Measurements from ENCODE around the gene SP6. TPM values are rescaled to one million over a fixed set of nuclear protein-coding genes. Genes with fewer than 3 reads are reported as not detected.

The SP6 gene
- total RNA-seq, 1 experiment from 2014 or later, result 3.3 TPM

DNA sequence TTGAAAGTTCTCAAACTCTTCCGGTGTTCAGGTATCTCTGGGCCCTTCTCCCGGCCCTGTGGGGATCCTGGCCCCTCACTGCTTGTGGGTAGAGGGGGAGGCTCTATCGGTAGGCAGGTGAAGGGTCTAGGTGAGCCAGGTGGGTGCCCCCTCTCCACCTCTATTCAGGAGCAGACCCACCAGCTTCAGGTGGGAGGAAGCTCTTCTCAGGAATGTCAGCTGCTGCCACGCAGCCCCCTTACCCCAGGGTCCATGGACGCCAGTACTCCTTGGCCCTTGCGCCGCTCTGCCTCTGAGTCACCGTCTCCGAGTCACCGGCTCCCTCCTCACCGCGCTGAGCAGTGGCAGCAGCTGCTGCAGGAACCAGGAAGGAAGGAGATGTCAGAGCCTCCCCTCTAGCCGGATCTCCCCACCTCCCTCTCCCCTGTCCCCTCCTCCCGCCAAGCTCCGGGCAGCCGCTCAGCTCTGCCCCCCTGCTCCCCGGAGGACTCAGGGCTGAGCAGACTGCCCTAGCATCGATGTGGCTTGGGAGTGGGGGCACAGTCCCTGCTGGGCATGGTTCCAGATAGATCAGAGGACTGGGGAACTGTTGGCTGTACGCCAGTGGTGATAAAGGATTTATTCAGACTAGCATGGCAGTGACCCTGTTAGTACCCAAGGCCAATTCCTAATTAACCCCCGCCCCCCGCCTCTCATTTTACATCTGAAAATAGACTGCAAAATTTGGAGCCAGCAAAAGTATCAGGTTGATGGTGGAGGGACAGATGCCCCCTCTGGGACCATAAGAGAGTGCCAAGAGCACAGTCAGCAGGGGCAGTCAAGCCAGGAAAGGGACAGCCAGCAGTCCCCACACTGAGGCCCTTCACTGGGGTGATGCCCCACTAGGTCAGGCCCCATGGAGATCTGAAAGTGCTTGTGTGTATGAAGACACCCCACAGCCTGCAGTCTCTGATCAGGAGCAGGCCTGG is 29.3 kb downstream of the SP6 start, which contains the start of gene OSBPL7 (continued):
- TF ChIP-seq, protein P1, sequence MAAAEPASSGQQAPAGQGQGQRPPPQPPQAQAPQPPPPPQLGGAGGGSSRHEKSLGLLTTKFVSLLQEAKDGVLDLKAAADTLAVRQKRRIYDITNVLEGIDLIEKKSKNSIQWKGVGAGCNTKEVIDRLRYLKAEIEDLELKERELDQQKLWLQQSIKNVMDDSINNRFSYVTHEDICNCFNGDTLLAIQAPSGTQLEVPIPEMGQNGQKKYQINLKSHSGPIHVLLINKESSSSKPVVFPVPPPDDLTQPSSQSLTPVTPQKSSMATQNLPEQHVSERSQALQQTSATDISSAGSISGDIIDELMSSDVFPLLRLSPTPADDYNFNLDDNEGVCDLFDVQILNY (CRISPR knock-in tag; IDR thresholded peaks at IDR 0.05), result 0 out of 2 replicates have a peak, but pooled peaks have one; percentile 61
- TF ChIP-seq CBFB (CRISPR knock-in tag; IDR thresholded peaks at IDR 0.05; ENCODE audit: low read depth), result no peak
- TF ChIP-seq, protein P2, sequence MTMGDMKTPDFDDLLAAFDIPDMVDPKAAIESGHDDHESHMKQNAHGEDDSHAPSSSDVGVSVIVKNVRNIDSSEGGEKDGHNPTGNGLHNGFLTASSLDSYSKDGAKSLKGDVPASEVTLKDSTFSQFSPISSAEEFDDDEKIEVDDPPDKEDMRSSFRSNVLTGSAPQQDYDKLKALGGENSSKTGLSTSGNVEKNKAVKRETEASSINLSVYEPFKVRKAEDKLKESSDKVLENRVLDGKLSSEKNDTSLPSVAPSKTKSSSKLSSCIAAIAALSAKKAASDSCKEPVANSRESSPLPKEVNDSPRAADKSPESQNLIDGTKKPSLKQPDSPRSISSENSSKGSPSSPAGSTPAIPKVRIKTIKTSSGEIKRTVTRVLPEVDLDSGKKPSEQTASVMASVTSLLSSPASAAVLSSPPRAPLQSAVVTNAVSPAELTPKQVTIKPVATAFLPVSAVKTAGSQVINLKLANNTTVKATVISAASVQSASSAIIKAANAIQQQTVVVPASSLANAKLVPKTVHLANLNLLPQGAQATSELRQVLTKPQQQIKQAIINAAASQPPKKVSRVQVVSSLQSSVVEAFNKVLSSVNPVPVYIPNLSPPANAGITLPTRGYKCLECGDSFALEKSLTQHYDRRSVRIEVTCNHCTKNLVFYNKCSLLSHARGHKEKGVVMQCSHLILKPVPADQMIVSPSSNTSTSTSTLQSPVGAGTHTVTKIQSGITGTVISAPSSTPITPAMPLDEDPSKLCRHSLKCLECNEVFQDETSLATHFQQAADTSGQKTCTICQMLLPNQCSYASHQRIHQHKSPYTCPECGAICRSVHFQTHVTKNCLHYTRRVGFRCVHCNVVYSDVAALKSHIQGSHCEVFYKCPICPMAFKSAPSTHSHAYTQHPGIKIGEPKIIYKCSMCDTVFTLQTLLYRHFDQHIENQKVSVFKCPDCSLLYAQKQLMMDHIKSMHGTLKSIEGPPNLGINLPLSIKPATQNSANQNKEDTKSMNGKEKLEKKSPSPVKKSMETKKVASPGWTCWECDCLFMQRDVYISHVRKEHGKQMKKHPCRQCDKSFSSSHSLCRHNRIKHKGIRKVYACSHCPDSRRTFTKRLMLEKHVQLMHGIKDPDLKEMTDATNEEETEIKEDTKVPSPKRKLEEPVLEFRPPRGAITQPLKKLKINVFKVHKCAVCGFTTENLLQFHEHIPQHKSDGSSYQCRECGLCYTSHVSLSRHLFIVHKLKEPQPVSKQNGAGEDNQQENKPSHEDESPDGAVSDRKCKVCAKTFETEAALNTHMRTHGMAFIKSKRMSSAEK (CRISPR knock-in tag; IDR thresholded peaks at IDR 0.05; ENCODE audit: borderline replicate concordance), result no peak

DNA sequence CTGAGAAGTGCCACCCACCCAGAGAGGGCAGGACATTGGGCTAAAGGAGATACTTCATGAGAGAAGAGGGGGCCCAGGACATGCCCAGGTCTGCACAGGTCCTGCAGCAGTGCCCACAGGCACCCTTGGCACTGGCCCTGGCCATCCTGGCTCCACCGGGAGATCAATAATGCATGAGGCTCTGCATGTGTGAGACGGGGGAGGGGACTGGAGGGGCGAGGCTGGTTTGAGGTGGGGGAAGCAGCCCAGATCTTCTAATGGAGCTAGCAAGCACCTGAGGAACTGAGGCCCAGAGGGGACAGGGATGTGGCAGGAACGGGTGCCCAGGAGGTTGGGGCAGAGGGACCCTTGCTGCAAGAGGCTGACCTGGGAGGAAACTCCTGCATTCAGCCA is 29.9 kb downstream of the SP6 start:
- no peaks in the 10 kb centered on the region for H3K9me3 Mint-ChIP-seq
- peaks cover 20% of the 10 kb centered on the region for H3K4me1 Mint-ChIP-seq
- peaks cover 17% of the 10 kb centered on the region for H3K36me3 Mint-ChIP-seq
- ChIA-PET CTCF (interaction anchor here (0.5 to 2.6 kb wide), 13 partner anchors 10 to 190 kb away, joined by 3 to 36 read pairs (median 6); partner anchors contain the start of genes CDK5RAP3, LRRC46, MRPL10 and SCRN2), POLR2A (interaction anchor here (1.1 kb wide), 1 partner anchor 233 kb away, joined by 3 read pairs; no protein-coding TSS in a partner anchor)
- TF ChIP-seq, protein P3, sequence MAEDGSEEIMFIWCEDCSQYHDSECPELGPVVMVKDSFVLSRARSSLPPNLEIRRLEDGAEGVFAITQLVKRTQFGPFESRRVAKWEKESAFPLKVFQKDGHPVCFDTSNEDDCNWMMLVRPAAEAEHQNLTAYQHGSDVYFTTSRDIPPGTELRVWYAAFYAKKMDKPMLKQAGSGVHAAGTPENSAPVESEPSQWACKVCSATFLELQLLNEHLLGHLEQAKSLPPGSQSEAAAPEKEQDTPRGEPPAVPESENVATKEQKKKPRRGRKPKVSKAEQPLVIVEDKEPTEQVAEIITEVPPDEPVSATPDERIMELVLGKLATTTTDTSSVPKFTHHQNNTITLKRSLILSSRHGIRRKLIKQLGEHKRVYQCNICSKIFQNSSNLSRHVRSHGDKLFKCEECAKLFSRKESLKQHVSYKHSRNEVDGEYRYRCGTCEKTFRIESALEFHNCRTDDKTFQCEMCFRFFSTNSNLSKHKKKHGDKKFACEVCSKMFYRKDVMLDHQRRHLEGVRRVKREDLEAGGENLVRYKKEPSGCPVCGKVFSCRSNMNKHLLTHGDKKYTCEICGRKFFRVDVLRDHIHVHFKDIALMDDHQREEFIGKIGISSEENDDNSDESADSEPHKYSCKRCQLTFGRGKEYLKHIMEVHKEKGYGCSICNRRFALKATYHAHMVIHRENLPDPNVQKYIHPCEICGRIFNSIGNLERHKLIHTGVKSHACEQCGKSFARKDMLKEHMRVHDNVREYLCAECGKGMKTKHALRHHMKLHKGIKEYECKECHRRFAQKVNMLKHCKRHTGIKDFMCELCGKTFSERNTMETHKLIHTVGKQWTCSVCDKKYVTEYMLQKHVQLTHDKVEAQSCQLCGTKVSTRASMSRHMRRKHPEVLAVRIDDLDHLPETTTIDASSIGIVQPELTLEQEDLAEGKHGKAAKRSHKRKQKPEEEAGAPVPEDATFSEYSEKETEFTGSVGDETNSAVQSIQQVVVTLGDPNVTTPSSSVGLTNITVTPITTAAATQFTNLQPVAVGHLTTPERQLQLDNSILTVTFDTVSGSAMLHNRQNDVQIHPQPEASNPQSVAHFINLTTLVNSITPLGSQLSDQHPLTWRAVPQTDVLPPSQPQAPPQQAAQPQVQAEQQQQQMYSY (CRISPR knock-in tag; IDR thresholded peaks at IDR 0.05), result no peak
- TF ChIP-seq MXD4 (CRISPR knock-in tag; IDR thresholded peaks at IDR 0.05; ENCODE audit: borderline replicate concordance) (no peak), NR1H2 (CRISPR knock-in tag; IDR thresholded peaks at IDR 0.05) (no peak), TP53 (CRISPR knock-in tag; IDR thresholded peaks at IDR 0.05) (no peak), NFE2L1 (CRISPR knock-in tag; IDR thresholded peaks at IDR 0.05) (no peak), NFYB (CRISPR knock-in tag; conservative IDR thresholded peaks at IDR 0.05; ENCODE audit: low read depth) (no peak), ZNF121 (CRISPR knock-in tag; IDR thresholded peaks at IDR 0.05) (no peak), ESRRA (CRISPR knock-in tag; IDR thresholded peaks at IDR 0.05; ENCODE audit: borderline replicate concordance) (no peak), SP1 (CRISPR knock-in tag; conservative IDR thresholded peaks at IDR 0.05) (no peak)
- TF ChIP-seq, protein P4, sequence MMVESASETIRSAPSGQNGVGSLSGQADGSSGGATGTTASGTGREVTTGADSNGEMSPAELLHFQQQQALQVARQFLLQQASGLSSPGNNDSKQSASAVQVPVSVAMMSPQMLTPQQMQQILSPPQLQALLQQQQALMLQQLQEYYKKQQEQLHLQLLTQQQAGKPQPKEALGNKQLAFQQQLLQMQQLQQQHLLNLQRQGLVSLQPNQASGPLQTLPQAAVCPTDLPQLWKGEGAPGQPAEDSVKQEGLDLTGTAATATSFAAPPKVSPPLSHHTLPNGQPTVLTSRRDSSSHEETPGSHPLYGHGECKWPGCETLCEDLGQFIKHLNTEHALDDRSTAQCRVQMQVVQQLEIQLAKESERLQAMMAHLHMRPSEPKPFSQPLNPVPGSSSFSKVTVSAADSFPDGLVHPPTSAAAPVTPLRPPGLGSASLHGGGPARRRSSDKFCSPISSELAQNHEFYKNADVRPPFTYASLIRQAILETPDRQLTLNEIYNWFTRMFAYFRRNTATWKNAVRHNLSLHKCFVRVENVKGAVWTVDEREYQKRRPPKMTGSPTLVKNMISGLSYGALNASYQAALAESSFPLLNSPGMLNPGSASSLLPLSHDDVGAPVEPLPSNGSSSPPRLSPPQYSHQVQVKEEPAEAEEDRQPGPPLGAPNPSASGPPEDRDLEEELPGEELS (CRISPR knock-in tag; IDR thresholded peaks at IDR 0.05), result no peak
- TF ChIP-seq, protein P5, sequence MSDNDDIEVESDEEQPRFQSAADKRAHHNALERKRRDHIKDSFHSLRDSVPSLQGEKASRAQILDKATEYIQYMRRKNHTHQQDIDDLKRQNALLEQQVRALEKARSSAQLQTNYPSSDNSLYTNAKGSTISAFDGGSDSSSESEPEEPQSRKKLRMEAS (CRISPR knock-in tag; IDR thresholded peaks at IDR 0.05), result no peak
- TF ChIP-seq, protein P6, sequence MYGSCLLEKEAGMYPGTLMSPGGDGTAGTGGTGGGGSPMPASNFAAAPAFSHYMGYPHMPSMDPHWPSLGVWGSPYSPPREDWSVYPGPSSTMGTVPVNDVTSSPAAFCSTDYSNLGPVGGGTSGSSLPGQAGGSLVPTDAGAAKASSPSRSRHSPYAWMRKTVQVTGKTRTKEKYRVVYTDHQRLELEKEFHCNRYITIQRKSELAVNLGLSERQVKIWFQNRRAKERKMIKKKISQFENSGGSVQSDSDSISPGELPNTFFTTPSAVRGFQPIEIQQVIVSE (CRISPR knock-in tag; IDR thresholded peaks at IDR 0.05; ENCODE audit: borderline replicate concordance), result no peak
- TF ChIP-seq, protein P7, sequence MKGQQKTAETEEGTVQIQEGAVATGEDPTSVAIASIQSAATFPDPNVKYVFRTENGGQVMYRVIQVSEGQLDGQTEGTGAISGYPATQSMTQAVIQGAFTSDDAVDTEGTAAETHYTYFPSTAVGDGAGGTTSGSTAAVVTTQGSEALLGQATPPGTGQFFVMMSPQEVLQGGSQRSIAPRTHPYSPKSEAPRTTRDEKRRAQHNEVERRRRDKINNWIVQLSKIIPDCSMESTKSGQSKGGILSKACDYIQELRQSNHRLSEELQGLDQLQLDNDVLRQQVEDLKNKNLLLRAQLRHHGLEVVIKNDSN (CRISPR knock-in tag; IDR thresholded peaks at IDR 0.05), result no peak
- ATAC-seq (no peak), DNase-seq (ENCODE audit: low spot score) (no peak)
- H3K27me3 Mint-ChIP-seq (ENCODE audit: low read depth), result no peaks in the 10 kb centered on the region
- no peak overlapping the region for H3K27ac Mint-ChIP-seq
- H3K4me3 Mint-ChIP-seq, result peak overlapping the region; percentile 95

Measured in WTC11 (cell line).